HEK293T (cell line): Measurements from ENCODE around the gene C6orf15.

Experiments used
- CTCF ChIA-PET: fragments of 350-600 bp; formaldehyde crosslinking; extraction: SDS; loops from one replicate; lab custom pipeline; 2021; ENCODE audit warnings: antibody characterized with exemption, inconsistent platforms; lab: Yijun Ruan, JAX
- POLR2A ChIA-PET: fragments of 350-600 bp; formaldehyde crosslinking; extraction: SDS; loops from one replicate; lab custom pipeline; 2020; ENCODE audit warnings: antibody characterized with exemption, inconsistent platforms; lab: Yijun Ruan, JAX
- DNase-seq: peaks from one replicate; pipeline ENCODE4 v3.0.0; 2012; ENCODE audit warnings: mixed read lengths; ENCODE audit errors: extremely low spot score
- ARNT ChIP-seq: fragments of 450-650 bp; IDR thresholded peaks from 2 replicates; pipeline ENCODE4 v1.6.1; 2017; ENCODE audit warnings: mild to moderate bottlenecking
- BHLHE40 ChIP-seq: fragments of 450-650 bp; IDR thresholded peaks from 2 replicates; pipeline ENCODE4 v1.6.1; 2016; ENCODE audit warnings: mild to moderate bottlenecking, moderate library complexity, borderline replicate concordance
- CTBP1 ChIP-seq: fragments of 450-650 bp; IDR thresholded peaks from 2 replicates; pipeline ENCODE4 v1.6.1; 2016; ENCODE audit warnings: borderline replicate concordance
- ELF4 ChIP-seq: fragments of 450-650 bp; IDR thresholded peaks from 2 replicates; pipeline ENCODE4 v1.6.1; 2017; ENCODE audit warnings: antibody characterized with exemption
- FOXA1 ChIP-seq: fragments of 450-650 bp; IDR thresholded peaks from 2 replicates; pipeline ENCODE4 v1.6.1; 2016; ENCODE audit warnings: mild to moderate bottlenecking
- FOXK2 ChIP-seq: fragments of 450-650 bp; IDR thresholded peaks from 2 replicates; pipeline ENCODE4 v1.6.1; 2016; ENCODE audit warnings: mild to moderate bottlenecking
- FOXM1 ChIP-seq: fragments of 450-650 bp; IDR thresholded peaks from 2 replicates; pipeline ENCODE4 v1.6.1; 2017; ENCODE audit warnings: mild to moderate bottlenecking, borderline replicate concordance
- HDGF ChIP-seq: fragments of 450-650 bp; IDR thresholded peaks from 2 replicates; pipeline ENCODE4 v1.6.1; 2017; ENCODE audit warnings: antibody characterized with exemption, borderline replicate concordance
- L3MBTL2 ChIP-seq: fragments of 450-650 bp; conservative IDR thresholded peaks from 2 replicates; pipeline ENCODE4 v1.6.1; 2016; ENCODE audit warnings: mild to moderate bottlenecking
- LEF1 ChIP-seq: fragments of 450-650 bp; IDR thresholded peaks from 2 replicates; pipeline ENCODE4 v1.6.1; 2017; ENCODE audit warnings: mild to moderate bottlenecking, borderline replicate concordance
- NFRKB ChIP-seq: fragments of 450-650 bp; IDR thresholded peaks from 2 replicates; pipeline ENCODE4 v1.6.1; 2016; ENCODE audit warnings: mild to moderate bottlenecking, moderate library complexity
- PKNOX1 ChIP-seq: fragments of 450-650 bp; IDR thresholded peaks from 2 replicates; pipeline ENCODE4 v1.6.1; 2016
- SP1 ChIP-seq: fragments of 450-650 bp; IDR thresholded peaks from 2 replicates; pipeline ENCODE4 v1.6.1; 2017
- SUZ12 ChIP-seq: fragments of 450-650 bp; IDR thresholded peaks from 2 replicates; pipeline ENCODE4 v1.6.1; 2016; ENCODE audit warnings: mild to moderate bottlenecking
- TARDBP ChIP-seq: fragments of 450-650 bp; IDR thresholded peaks from 2 replicates; pipeline ENCODE4 v1.6.1; 2016
- ZNF384 ChIP-seq: fragments of 450-650 bp; IDR thresholded peaks from 2 replicates; pipeline ENCODE4 v1.6.1; 2016

C6orf15 gene

GRCh38 chr6:31081872-31082271 is 30.5 kb downstream of the C6orf15 start:
- TF ChIP-seq NFRKB (no peak), SUZ12 (no peak), LEF1 (no peak), TARDBP (no peak), ZNF384 (no peak), CTBP1 (no peak), ELF4 (no peak), L3MBTL2 (no peak), ARNT (no peak), BHLHE40 (no peak), HDGF (no peak)
- ChIA-PET POLR2A (no interaction called here), CTCF (no interaction called here)
- DNase-seq: no peak

- TF ChIP-seq L3MBTL2: no peak
- TF ChIP-seq FOXM1: no peak
- no peak for TF ChIP-seq TARDBP
- no peak for TF ChIP-seq LEF1
- no peak for TF ChIP-seq FOXA1
- no peak for TF ChIP-seq SP1
- no peak for TF ChIP-seq FOXK2
- no peak for TF ChIP-seq SUZ12
- no peak for TF ChIP-seq BHLHE40
- no peak for TF ChIP-seq ARNT
- TF ChIP-seq CTBP1: no peak
- no peak for TF ChIP-seq NFRKB
- TF ChIP-seq HDGF: no peak
- TF ChIP-seq PKNOX1: no peak
- TF ChIP-seq ELF4: no peak
- TF ChIP-seq ZNF384: no peak
- CTCF ChIA-PET: interaction anchor here (0.6 to 2.1 kb wide), 20 partner anchors 9 to 598 kb away, joined by 3 to 22 read pairs (median 4); partner anchors contain the start of genes DHX16 and VARS2
- peak; percentile 66 for DNase-seq
Measured at GRCh38 chr6:31079656-31080261, 32.6 kb downstream of the C6orf15 start.

GRCh38 chr6:31076611-31077010 is 35.8 kb downstream of the C6orf15 start:
- TF ChIP-seq PKNOX1: no peak
- TF ChIP-seq FOXM1: no peak
- TF ChIP-seq FOXK2: no peak
- TF ChIP-seq NFRKB: no peak
- TF ChIP-seq LEF1: no peak
- TF ChIP-seq SP1: no peak
- no peak for TF ChIP-seq ARNT
- no peak for TF ChIP-seq ZNF384
- TF ChIP-seq L3MBTL2: no peak
- TF ChIP-seq SUZ12: no peak
- TF ChIP-seq TARDBP: no peak
- no peak for TF ChIP-seq FOXA1
- no peak for TF ChIP-seq BHLHE40
- no peak for TF ChIP-seq HDGF
- ChIA-PET POLR2A (no interaction called here), CTCF (no interaction called here)

More at GRCh38 chr6:31079656-31080261, 32.6 kb downstream of the C6orf15 start:
- POLR2A ChIA-PET: interaction anchor here (0.7 to 1.2 kb wide), 3 partner anchors 161 to 359 kb away, joined by 3 to 5 read pairs (median 4); partner anchors contain the start of genes TUBB and VARS2

GRCh38 chr6:31075528-31075927 is 36.8 kb downstream of the C6orf15 start:
- ChIA-PET POLR2A (no interaction called here), CTCF (interaction anchor here (0.7 kb wide), 1 partner anchor 12 kb away, joined by 4 read pairs; no protein-coding TSS in a partner anchor)
- no peak for DNase-seq
- TF ChIP-seq ZNF384 (no peak), PKNOX1 (no peak), HDGF (no peak), TARDBP (no peak), L3MBTL2 (no peak), NFRKB (no peak), ARNT (no peak), FOXM1 (no peak), FOXK2 (no peak), LEF1 (no peak), FOXA1 (no peak), CTBP1 (no peak), ELF4 (no peak), BHLHE40 (no peak), SP1 (no peak), SUZ12 (no peak)

More at GRCh38 chr6:31076611-31077010, 35.8 kb downstream of the C6orf15 start:
- DNase-seq: no peak

- ChIA-PET POLR2A (no interaction called here), CTCF (no interaction called here)
- TF ChIP-seq BHLHE40 (no peak), FOXK2 (no peak), PKNOX1 (no peak), SP1 (no peak), L3MBTL2 (no peak), FOXM1 (no peak), NFRKB (no peak), CTBP1 (no peak), LEF1 (no peak)
- no peak for DNase-seq
Measured at GRCh38 chr6:31074401-31074800, 38.0 kb downstream of the C6orf15 start.
